HCT116 (cell line): ENCODE data around the gene KMT2E. TPM values are rescaled to one million over a fixed set of nuclear protein-coding genes. Genes with fewer than 3 reads are reported as not detected.

ENCODE experiments used
- ATAC-seq: fragments of 200-7000 bp; cut with Tn5 transposase; 2 replicates; pipeline ENCODE4 v1.9.1; 2020; ENCODE audit warnings: mild to moderate bottlenecking, moderate library complexity
- BruUV-seq: library from RNA; stranded (reverse); fragments of 400-500 nt; replicated peaks from 2 replicates; lab custom pipeline; 2021; lab: Mats Ljungman, UMichigan
- CTCF ChIA-PET: fragments of 300-600 bp; sonication (Branson Sonifier 250); formaldehyde crosslinking; loops from one replicate; lab custom pipeline; 2021; ENCODE audit warnings: antibody characterized with exemption; lab: Charles Lee
- POLR2A ChIA-PET: fragments of 300-600, 350-600 bp; sonication (Branson Sonifier 250); formaldehyde crosslinking; loops from one replicate; lab custom pipeline; 2021; ENCODE audit warnings: antibody characterized with exemption; lab: Charles Lee
- RAD21 ChIA-PET, 2 experiments: fragments of 300-600 bp; sonication (Branson Sonifier 250); formaldehyde crosslinking; loops; one replicate each; lab custom pipeline; 2023; ENCODE audit warnings: low total read pairs in 2 of 2; ENCODE audit not compliant: uncharacterized antibody in 2 of 2, unreplicated experiment in 2 of 2, low non-redundant PET in 1 of 2; lab: Charles Lee
- DNase-seq: peaks from one replicate; pipeline ENCODE4 v3.0.0-alpha.2; 2010; ENCODE audit warnings: low read depth, low spot score
- H2AFZ ChIP-seq: fragments of 200-600 bp; shearing (Covaris generic), sonication (generic); 2 replicates; pipeline ENCODE4 v1.6.1; 2017; ENCODE audit warnings: low read depth, mixed run types, mixed read lengths, antibody characterized with exemption, low read length; ENCODE audit not compliant: poor library complexity, severe bottlenecking
- H3K27ac ChIP-seq: 2 replicates; pipeline ENCODE4 v1.5.1; 2012; ENCODE audit warnings: low read depth, low read length
- H3K27me3 ChIP-seq: fragments of 200-600 bp; sonication (generic); 2 replicates; pipeline ENCODE4 v1.6.1; 2016; ENCODE audit warnings: mixed run types, low read length, mixed read lengths; ENCODE audit not compliant: insufficient read depth
- H3K36me3 ChIP-seq, 2 experiments: fragments of 200-500 bp in 1 of 2; fragments of 200-600 bp in 1 of 2; sonication (Bioruptor generic) in 1 of 2; sonication (generic) in 1 of 2; 2 replicates each; pipeline versions ENCODE4 v1.5.1 to v1.6.1; 2014 to 2016; ENCODE audit warnings: low read length in 2 of 2, inconsistent platforms in 1 of 2, mixed read lengths in 1 of 2, mixed run types in 1 of 2; ENCODE audit not compliant: insufficient read depth in 2 of 2, control insufficient read depth in 1 of 2
- H3K4me1 ChIP-seq, 2 experiments: fragments of 200-600 bp in 1 of 2; sonication (generic) in 1 of 2; 2 replicates each; pipeline versions ENCODE4 v1.5.1 to v1.6.1; 2012 to 2017; ENCODE audit warnings: low read length in 2 of 2, inconsistent platforms in 1 of 2, mild to moderate bottlenecking in 1 of 2, mixed read lengths in 1 of 2, mixed run types in 1 of 2, moderate library complexity in 1 of 2; ENCODE audit not compliant: insufficient read depth in 2 of 2, control insufficient read depth in 1 of 2
- H3K4me2 ChIP-seq: fragments of 200-600 bp; sonication (generic); 2 replicates; pipeline ENCODE4 v1.6.1; 2017; ENCODE audit warnings: mixed run types, low read length, mixed read lengths
- H3K4me3 ChIP-seq, 2 experiments: fragments of 200-600 bp in 1 of 2; sonication (generic) in 1 of 2; replicated peaks in 1 of 2; 2 replicates each; pipeline ENCODE4 v1.5.1; 2011 to 2016; ENCODE audit warnings: low read length in 2 of 2, control low read depth in 1 of 2, low read depth in 1 of 2, mild to moderate bottlenecking in 1 of 2, mixed read lengths in 1 of 2, mixed run types in 1 of 2
- H3K79me2 ChIP-seq: fragments of 200-600 bp; sonication (generic); 2 replicates; pipeline ENCODE4 v1.6.1; 2017; ENCODE audit warnings: mild to moderate bottlenecking, mixed run types, low read length, moderate library complexity, mixed read lengths; ENCODE audit not compliant: insufficient read depth
- H3K9ac ChIP-seq: fragments of 200-600 bp; sonication (generic); 2 replicates; pipeline ENCODE4 v1.6.1; 2016; ENCODE audit warnings: low read length, mixed read lengths
- H3K9me2 ChIP-seq: fragments of 200-600 bp; sonication (generic), shearing (Covaris generic); 2 replicates; pipeline ENCODE4 v1.6.1; 2017; ENCODE audit warnings: mixed run types, mild to moderate bottlenecking, moderate library complexity; ENCODE audit not compliant: insufficient read depth
- H3K9me3 ChIP-seq, 2 experiments: fragments of 200-500 bp in 1 of 2; fragments of 200-600 bp in 1 of 2; sonication (Bioruptor generic) in 1 of 2; sonication (generic) in 1 of 2; 2 replicates each; pipeline ENCODE4 v1.6.1; 2014 to 2017; ENCODE audit warnings: low read length in 2 of 2, mixed read lengths in 2 of 2, inconsistent platforms in 1 of 2, low read depth in 1 of 2, mild to moderate bottlenecking in 1 of 2, mixed run types in 1 of 2, moderate library complexity in 1 of 2; ENCODE audit not compliant: control insufficient read depth in 1 of 2, insufficient read depth in 1 of 2
- H4K20me1 ChIP-seq: fragments of 200-600 bp; sonication (generic), shearing (Covaris generic); 2 replicates; pipeline ENCODE4 v1.6.1; 2017; ENCODE audit warnings: mixed run types, mild to moderate bottlenecking, moderate library complexity; ENCODE audit not compliant: insufficient read depth
- EGR1 ChIP-seq: IDR thresholded peaks from 2 replicates; pipeline ENCODE4 v1.6.1; 2012; ENCODE audit warnings: low read depth
- EZH2 ChIP-seq: fragments of 200-600 bp; sonication (generic); IDR thresholded peaks from 2 replicates; pipeline ENCODE4 v1.6.1; 2017; ENCODE audit warnings: antibody characterized with exemption, mixed run types
- EZH2phosphoT487 ChIP-seq: fragments of 200-600 bp; IDR thresholded peaks from 2 replicates; pipeline ENCODE4 v1.6.1; 2018; ENCODE audit warnings: antibody characterized with exemption, borderline replicate concordance
- POLR2A ChIP-seq: IDR thresholded peaks from 2 replicates; pipeline ENCODE4 v1.7.0; 2011; ENCODE audit warnings: borderline replicate concordance; ENCODE audit not compliant: insufficient read depth, insufficient read length; ENCODE audit errors: extremely low read depth
- SIN3A ChIP-seq: IDR thresholded peaks from 2 replicates; pipeline ENCODE4 v1.6.1; 2012; ENCODE audit warnings: low read depth
- SP1 ChIP-seq: IDR thresholded peaks from 2 replicates; pipeline ENCODE4 v1.6.1; 2012; ENCODE audit warnings: low read depth
- SRF ChIP-seq: IDR thresholded peaks from 2 replicates; pipeline ENCODE4 v1.6.1; 2012; ENCODE audit warnings: low read depth
- TCF7L2 ChIP-seq: IDR thresholded peaks from 2 replicates; pipeline ENCODE4 v1.7.0; 2011; ENCODE audit warnings: borderline replicate concordance, inconsistent platforms; ENCODE audit not compliant: insufficient read depth, insufficient read length; ENCODE audit errors: extremely low read depth
- YY1 ChIP-seq: IDR thresholded peaks from 2 replicates; pipeline ENCODE4 v1.6.1; 2011; ENCODE audit warnings: low read length, low read depth, moderate library complexity, mild to moderate bottlenecking; ENCODE audit not compliant: insufficient replicate concordance; ENCODE audit errors: extremely low read depth
- intact Hi-C: fragments of 100-400 bp; cut with micrococcal nuclease; formaldehyde crosslinking; loops from 2 replicates; pipeline ENCODE4 v1.10.0; 2022
- total RNA-seq: library from RNA; stranded (reverse); gene quantifications from one replicate; pipeline ENCODE4 v1.2.1, GENCODE V29; 2021; ENCODE audit not compliant: unreplicated experiment
- TF ChIP-seq, protein P1 (sequence below): IDR thresholded peaks from 2 replicates; pipeline ENCODE4 v1.6.1; 2012
- TF ChIP-seq, protein P2 (sequence below): IDR thresholded peaks from 2 replicates; pipeline ENCODE4 v1.6.1; 2011; ENCODE audit warnings: mild to moderate bottlenecking, low read length, moderate library complexity; ENCODE audit not compliant: insufficient replicate concordance; ENCODE audit errors: extremely low read depth
- TF ChIP-seq, protein P3 (sequence below): IDR thresholded peaks from 2 replicates; pipeline ENCODE4 v1.6.1; 2012; ENCODE audit warnings: low read depth

KMT2E gene
- total RNA-seq, 1 experiment from 2014 or later = 39.8 TPM

DNA sequence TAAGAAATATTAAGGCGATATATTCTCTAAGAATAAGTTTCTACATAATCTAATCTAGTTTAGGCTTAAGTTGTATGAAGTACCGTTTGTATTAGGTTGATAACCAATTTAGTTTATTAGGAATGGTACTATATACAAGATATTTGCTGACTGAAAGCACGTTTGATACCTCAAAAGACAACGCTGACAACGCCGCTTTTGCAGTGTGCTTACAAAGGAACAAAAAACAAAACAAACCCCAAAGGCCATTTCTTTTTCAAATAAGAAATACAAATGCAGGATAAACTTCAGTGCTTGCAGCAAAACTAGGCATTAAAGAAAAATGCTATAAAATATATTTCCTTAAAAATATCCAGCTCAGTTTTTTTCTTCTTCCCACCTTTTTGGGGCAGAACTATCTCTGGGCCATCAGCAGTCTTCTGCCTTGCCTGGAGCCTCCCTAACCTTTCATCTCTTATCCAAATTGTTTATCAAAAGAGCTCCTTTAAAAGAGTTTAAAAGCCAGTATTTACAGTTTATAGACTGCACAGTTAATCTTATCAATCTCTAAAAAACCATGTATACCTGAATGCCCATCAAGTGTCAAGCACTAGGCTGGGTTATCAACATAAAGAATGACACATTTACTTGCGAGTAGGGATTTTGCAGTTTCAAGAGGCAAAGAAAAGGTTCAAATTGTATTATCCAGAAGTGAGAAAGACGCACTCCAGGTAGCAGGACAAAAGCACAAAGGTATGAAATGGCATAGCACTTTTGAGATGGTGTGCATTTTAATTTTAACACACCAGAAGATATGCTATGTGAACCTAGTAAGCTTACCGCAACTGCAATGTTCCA, 4.1 kb upstream of the KMT2E start:
- ChIA-PET CTCF (interaction anchor here (0.9 kb wide), 1 partner anchor 29 kb away, joined by 3 read pairs; no protein-coding TSS in a partner anchor), POLR2A (no interaction called here), RAD21 (no interaction called here)
- Histone ChIP-seq H3K79me2 (peaks cover 8% of the 10 kb centered on the region), H3K27ac (no peak overlapping the region), H3K4me2 (peak overlapping the region; percentile 84; the same call in 1 of the 2 replicates), H3K36me3 (no peaks in the 10 kb centered on the region), H3K4me3 (no peak overlapping the region), H3K4me1 (peaks cover 11 to 42% of the 10 kb centered on the region in 2 experiments; a peak in 3 of 4 replicates), H3K9me2 (no peaks in the 10 kb centered on the region), H4K20me1 (peaks cover 5% of the 10 kb centered on the region; the same call in 1 of the 2 replicates), H3K9me3 (no peaks in the 10 kb centered on the region), H3K9ac (peak overlapping the region; percentile 96; the same call in 1 of the 2 replicates), H2AFZ (no peak overlapping the region), H3K27me3 (no peaks in the 10 kb centered on the region)
- intact Hi-C loops = no loop called here
- no peak for DNase-seq
- ATAC-seq = no peak
- no TSS peak for BruUV-seq
- TF ChIP-seq EZH2 (no peak), SRF (no peak), SIN3A (no peak), EZH2phosphoT487 (no peak), EGR1 (no peak), SP1 (no peak), YY1 (no peak), TCF7L2 (no peak), POLR2A (no peak)
- TF ChIP-seq, protein P1, sequence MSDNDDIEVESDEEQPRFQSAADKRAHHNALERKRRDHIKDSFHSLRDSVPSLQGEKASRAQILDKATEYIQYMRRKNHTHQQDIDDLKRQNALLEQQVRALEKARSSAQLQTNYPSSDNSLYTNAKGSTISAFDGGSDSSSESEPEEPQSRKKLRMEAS = no peak
- TF ChIP-seq, protein P2, sequence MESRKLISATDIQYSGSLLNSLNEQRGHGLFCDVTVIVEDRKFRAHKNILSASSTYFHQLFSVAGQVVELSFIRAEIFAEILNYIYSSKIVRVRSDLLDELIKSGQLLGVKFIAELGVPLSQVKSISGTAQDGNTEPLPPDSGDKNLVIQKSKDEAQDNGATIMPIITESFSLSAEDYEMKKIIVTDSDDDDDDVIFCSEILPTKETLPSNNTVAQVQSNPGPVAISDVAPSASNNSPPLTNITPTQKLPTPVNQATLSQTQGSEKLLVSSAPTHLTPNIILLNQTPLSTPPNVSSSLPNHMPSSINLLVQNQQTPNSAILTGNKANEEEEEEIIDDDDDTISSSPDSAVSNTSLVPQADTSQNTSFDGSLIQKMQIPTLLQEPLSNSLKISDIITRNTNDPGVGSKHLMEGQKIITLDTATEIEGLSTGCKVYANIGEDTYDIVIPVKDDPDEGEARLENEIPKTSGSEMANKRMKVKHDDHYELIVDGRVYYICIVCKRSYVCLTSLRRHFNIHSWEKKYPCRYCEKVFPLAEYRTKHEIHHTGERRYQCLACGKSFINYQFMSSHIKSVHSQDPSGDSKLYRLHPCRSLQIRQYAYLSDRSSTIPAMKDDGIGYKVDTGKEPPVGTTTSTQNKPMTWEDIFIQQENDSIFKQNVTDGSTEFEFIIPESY = no peak
- TF ChIP-seq, protein P3, sequence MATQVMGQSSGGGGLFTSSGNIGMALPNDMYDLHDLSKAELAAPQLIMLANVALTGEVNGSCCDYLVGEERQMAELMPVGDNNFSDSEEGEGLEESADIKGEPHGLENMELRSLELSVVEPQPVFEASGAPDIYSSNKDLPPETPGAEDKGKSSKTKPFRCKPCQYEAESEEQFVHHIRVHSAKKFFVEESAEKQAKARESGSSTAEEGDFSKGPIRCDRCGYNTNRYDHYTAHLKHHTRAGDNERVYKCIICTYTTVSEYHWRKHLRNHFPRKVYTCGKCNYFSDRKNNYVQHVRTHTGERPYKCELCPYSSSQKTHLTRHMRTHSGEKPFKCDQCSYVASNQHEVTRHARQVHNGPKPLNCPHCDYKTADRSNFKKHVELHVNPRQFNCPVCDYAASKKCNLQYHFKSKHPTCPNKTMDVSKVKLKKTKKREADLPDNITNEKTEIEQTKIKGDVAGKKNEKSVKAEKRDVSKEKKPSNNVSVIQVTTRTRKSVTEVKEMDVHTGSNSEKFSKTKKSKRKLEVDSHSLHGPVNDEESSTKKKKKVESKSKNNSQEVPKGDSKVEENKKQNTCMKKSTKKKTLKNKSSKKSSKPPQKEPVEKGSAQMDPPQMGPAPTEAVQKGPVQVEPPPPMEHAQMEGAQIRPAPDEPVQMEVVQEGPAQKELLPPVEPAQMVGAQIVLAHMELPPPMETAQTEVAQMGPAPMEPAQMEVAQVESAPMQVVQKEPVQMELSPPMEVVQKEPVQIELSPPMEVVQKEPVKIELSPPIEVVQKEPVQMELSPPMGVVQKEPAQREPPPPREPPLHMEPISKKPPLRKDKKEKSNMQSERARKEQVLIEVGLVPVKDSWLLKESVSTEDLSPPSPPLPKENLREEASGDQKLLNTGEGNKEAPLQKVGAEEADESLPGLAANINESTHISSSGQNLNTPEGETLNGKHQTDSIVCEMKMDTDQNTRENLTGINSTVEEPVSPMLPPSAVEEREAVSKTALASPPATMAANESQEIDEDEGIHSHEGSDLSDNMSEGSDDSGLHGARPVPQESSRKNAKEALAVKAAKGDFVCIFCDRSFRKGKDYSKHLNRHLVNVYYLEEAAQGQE = no peak
